IPS DF 6.9 (cell line): Measurements from ENCODE around the gene BCCIP.
A peak's percentile ranks its signal among the peaks of the same experiment; 100 is the strongest.

Experiments
- DNase-seq: peaks from one replicate; pipeline ENCODE4 v3.0.0-alpha.2; 2013; ENCODE audit warnings: low read depth, low spot score
- H3K27ac ChIP-seq: one replicate; pipeline ENCODE4 v1.5.1; 2013; ENCODE audit warnings: low read length, control low read depth
- H3K27me3 ChIP-seq: 2 replicates; pipeline ENCODE4 v1.6.1; 2013; ENCODE audit warnings: mild to moderate bottlenecking, low read length; ENCODE audit not compliant: control insufficient read depth, insufficient read depth
- H3K36me3 ChIP-seq: 2 replicates; pipeline ENCODE4 v1.6.1; 2013; ENCODE audit warnings: low read length; ENCODE audit not compliant: control insufficient read depth, insufficient read depth
- H3K4me1 ChIP-seq: 2 replicates; pipeline ENCODE4 v1.6.1; 2013; ENCODE audit warnings: low read length; ENCODE audit not compliant: control insufficient read depth, insufficient read depth
- H3K4me3 ChIP-seq: 2 replicates; pipeline ENCODE4 v1.5.1; 2013; ENCODE audit warnings: mild to moderate bottlenecking, low read length
- H3K9me3 ChIP-seq: 2 replicates; pipeline ENCODE4 v1.6.1; 2013; ENCODE audit warnings: low read length, inconsistent platforms; ENCODE audit not compliant: control insufficient read depth, insufficient read depth
- WGBS: extraction: QIAGEN DNeasy Blood & Tissue Kit; methylation state at CpG from one replicate; pipeline ENCODE4 v1.1.7; 2013; ENCODE audit warnings: mixed read lengths, missing lambda C conversion rate; ENCODE audit not compliant: insufficient read length, insufficient coverage; 5-methylcytosine and 5-hydroxymethylcytosine counted together

BCCIP gene

DNA sequence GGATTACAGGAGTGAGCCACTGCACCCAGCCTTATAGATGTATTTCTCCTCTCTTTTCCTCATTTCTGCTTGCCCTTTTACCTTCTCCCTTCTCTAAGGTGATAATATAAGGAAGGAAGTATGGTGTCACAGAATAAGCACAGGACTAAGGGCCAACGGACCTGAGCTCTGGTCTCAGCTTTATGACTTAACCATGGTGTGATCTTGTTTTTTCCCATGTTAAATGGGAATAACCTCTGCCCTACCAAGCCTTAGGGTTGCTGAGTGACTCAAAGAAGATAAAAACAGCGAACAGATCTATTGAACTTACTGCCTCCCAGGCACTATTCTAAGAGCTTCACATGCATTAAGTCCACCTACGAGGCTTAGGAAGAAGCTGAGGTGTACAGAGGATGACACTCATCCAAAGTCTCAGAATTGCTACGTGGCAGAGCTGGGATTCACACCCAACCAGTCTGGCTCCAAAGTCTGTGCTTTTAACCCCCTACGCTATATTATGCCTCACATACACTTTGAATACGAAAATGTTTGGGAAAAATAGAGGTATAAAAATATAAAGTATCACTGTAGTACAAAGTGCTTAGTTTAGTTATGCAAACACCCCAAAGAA is 5.9 kb upstream of the BCCIP start:
- peaks cover 2% of the 10 kb centered on the region; the same call in 1 of the 2 replicates for H3K36me3 ChIP-seq
- WGBS: no CpG with 5 or more reads among the region's 6 CpGs
- no peak for DNase-seq
- H3K27ac ChIP-seq: no peak overlapping the region
- H3K9me3 ChIP-seq: no peaks in the 10 kb centered on the region
- H3K27me3 ChIP-seq: no peaks in the 10 kb centered on the region
- H3K4me3 ChIP-seq: no peak overlapping the region
- H3K4me1 ChIP-seq: no peaks in the 10 kb centered on the region

DNA sequence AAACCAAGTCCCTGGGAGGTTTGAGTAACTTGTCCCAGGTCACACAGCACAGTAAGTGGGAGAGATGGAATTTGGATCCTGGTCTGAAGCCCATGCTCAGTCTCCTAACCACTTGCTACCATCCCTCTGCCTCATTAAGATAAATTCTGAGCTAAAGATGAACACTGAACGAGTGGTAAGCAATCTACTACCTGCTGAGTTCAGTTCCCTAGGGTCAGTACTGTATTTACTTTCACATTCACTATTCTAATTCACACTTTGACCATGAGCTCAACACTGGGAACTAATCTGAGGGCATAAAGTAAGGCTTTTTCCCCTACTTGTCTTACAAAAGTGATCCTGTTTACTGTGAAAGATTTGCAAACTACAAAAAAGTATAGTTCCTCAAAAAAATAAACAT is 2.6 kb upstream of the BCCIP start:
- Histone ChIP-seq H3K27me3 (no peaks in the 10 kb centered on the region), H3K36me3 (no peaks in the 10 kb centered on the region), H3K9me3 (no peaks in the 10 kb centered on the region), H3K4me3 (no peak overlapping the region), H3K27ac (no peak overlapping the region), H3K4me1 (no peaks in the 10 kb centered on the region)
- WGBS: no CpG with 5 or more reads among the region's 1 CpG
- no peak for DNase-seq

DNA sequence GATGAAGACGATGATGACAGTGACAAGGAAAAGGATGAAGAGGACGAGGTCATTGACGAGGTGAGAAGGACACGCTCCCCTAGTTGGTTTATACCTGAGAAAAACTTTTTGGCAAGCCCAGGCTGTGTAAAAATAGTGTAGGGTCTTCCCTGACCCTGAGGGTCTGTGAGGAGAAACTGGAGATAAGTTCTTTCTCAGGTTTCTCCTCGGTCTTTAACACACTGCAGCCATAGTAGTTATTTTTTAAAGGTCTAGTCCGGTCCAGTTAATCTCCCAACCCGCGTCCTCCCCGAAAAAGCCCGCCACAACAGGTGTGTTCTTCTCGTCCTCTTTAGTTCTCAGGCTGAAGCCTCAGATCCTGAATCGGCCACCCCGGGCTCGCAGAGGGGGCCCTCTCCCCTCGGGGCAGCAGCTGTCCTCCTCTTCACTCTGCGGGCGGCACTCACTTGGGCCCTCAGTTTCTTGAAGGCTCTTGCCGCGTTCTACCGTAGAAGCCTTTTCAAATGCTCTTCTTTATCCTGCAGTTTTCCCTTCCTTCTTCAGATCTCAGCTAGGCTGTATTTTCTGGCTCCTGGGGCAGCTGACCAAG is 411 bp downstream of the BCCIP start:
- no CpG with 5 or more reads among the region's 20 CpGs for WGBS
- H3K27ac ChIP-seq: no peak overlapping the region
- DNase-seq: no peak
- no peaks in the 10 kb centered on the region for H3K27me3 ChIP-seq
- no peaks in the 10 kb centered on the region for H3K4me1 ChIP-seq
- peaks cover 12% of the 10 kb centered on the region; the same call in 1 of the 2 replicates for H3K36me3 ChIP-seq
- no peaks in the 10 kb centered on the region for H3K9me3 ChIP-seq
- peak overlapping the region; percentile 55 for H3K4me3 ChIP-seq

GRCh38 chr10:125824736-125825135 is 1.4 kb downstream of the BCCIP start:
- DNase-seq: no peak
- WGBS: no CpG with 5 or more reads among the region's 1 CpG
- Histone ChIP-seq H3K4me1 (no peaks in the 10 kb centered on the region), H3K4me3 (no peak overlapping the region; the same call in 1 of the 2 replicates), H3K27me3 (no peaks in the 10 kb centered on the region), H3K36me3 (peaks cover 15% of the 10 kb centered on the region; the same call in 1 of the 2 replicates), H3K9me3 (no peaks in the 10 kb centered on the region), H3K27ac (no peak overlapping the region)

DNA sequence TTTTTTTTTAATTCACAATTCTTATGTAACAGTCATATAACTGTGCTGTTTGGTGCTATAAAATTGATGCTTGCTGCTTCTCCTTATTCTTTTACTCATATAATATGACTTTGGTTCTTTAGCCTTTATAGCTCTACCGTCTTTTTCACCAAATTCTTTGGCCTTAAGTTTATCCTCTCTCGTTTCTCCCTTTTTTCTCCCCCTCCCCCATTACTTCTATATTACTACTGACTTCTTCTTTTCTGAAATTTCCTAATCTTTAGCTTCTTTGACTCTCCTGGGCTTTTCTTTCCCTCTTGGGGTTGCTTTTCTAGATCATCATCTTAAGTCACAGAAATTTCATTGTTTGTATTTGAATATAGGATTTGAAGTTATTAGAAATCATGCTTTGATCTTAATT is 3.8 kb downstream of the BCCIP start:
- H3K36me3 ChIP-seq: peaks cover 22% of the 10 kb centered on the region; the same call in 1 of the 2 replicates
- no peaks in the 10 kb centered on the region for H3K9me3 ChIP-seq
- no peak for DNase-seq
- H3K4me1 ChIP-seq: no peaks in the 10 kb centered on the region
- H3K4me3 ChIP-seq: no peak overlapping the region
- 100% methylated on average over 1 of the region's 2 CpGs for WGBS
- no peaks in the 10 kb centered on the region for H3K27me3 ChIP-seq
- H3K27ac ChIP-seq: no peak overlapping the region

GRCh38 chr10:125828311-125828710 is 5.0 kb downstream of the BCCIP start:
- H3K4me1 ChIP-seq: no peaks in the 10 kb centered on the region
- H3K9me3 ChIP-seq: no peaks in the 10 kb centered on the region
- no CpG with 5 or more reads among the region's 5 CpGs for WGBS
- DNase-seq: no peak
- no peaks in the 10 kb centered on the region for H3K27me3 ChIP-seq
- no peak overlapping the region for H3K27ac ChIP-seq
- no peak overlapping the region for H3K4me3 ChIP-seq
- peaks cover 22% of the 10 kb centered on the region; the same call in 1 of the 2 replicates for H3K36me3 ChIP-seq

DNA sequence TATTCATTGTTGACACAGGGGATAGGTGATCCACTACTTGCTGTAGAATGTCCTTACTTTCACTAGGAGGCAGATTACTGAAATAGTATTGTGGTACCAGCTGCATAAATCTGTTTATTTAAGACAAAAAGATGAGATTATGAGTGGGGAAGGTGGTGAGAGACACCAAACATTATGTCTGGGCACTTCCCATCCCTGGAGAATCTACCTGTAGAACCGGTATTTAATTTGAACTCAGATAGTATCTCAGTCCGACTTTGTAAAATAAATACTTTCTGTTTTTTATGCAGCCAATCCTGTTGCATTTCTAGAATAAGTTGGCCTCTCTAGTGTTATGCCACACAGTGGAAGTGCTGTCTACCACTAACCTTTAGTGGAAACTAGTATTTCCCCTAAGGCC is 13.4 kb downstream of the BCCIP start:
- Histone ChIP-seq H3K27ac (no peak overlapping the region), H3K4me1 (no peaks in the 10 kb centered on the region), H3K27me3 (no peaks in the 10 kb centered on the region), H3K9me3 (no peaks in the 10 kb centered on the region), H3K4me3 (no peak overlapping the region), H3K36me3 (peaks cover 11% of the 10 kb centered on the region)
- no CpG with 5 or more reads among the region's 2 CpGs for WGBS
- DNase-seq: no peak

GRCh38 chr10:125838802-125839575 is 15.6 kb downstream of the BCCIP start:
- H3K27ac ChIP-seq: no peak overlapping the region
- no peaks in the 10 kb centered on the region for H3K4me1 ChIP-seq
- no peaks in the 10 kb centered on the region for H3K9me3 ChIP-seq
- H3K36me3 ChIP-seq: peaks cover 11% of the 10 kb centered on the region
- WGBS: no CpG with 5 or more reads among the region's 9 CpGs
- DNase-seq: no peak
- H3K4me3 ChIP-seq: no peak overlapping the region
- no peaks in the 10 kb centered on the region for H3K27me3 ChIP-seq

GRCh38 chr10:125840406-125840805 is 17.1 kb downstream of the BCCIP start:
- Histone ChIP-seq H3K4me3 (no peak overlapping the region), H3K4me1 (no peaks in the 10 kb centered on the region), H3K36me3 (peaks cover 11% of the 10 kb centered on the region), H3K9me3 (no peaks in the 10 kb centered on the region), H3K27me3 (no peaks in the 10 kb centered on the region), H3K27ac (no peak overlapping the region)
- WGBS: no CpG with 5 or more reads among the region's 9 CpGs
- DNase-seq: no peak

GRCh38 chr10:125840955-125841354 is 17.6 kb downstream of the BCCIP start:
- H3K4me3 ChIP-seq: no peak overlapping the region
- H3K27me3 ChIP-seq: no peaks in the 10 kb centered on the region
- no peaks in the 10 kb centered on the region for H3K9me3 ChIP-seq
- no peak for DNase-seq
- H3K36me3 ChIP-seq: peaks cover 10% of the 10 kb centered on the region
- no peaks in the 10 kb centered on the region for H3K4me1 ChIP-seq
- H3K27ac ChIP-seq: no peak overlapping the region
- WGBS: no CpG with 5 or more reads among the region's 3 CpGs
